ENCODE data around the gene NTPCR. TPM values are rescaled to one million over a fixed set of nuclear protein-coding genes. Genes with fewer than 3 reads are reported as not detected.

NTPCR gene
- total RNA-seq, 1 experiment from 2014 or later = 49.1 TPM

DNA sequence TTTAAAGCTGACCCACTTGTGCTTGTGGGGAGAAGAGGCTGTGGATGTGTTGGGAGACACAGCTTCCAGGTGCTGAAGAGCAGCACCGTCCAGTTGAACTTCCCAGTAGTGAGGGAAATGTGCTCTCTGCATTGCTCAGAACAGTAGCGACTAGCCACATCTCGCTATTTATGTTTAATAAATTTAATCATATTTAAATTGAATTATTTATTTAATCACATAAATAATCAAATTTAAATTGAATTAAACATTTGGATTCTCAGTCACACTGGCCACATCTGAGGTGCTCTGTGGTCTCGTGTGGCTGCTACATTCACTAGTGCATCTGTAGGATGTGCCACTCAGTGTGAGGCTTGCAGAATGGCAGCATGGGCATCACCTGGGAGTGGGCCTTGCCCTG is 20.1 kb downstream of the NTPCR start:
- Mint-ChIP-seq H3K27ac (ENCODE audit: unreplicated experiment) (no peak overlapping the region), H3K27me3 (ENCODE audit: insufficient read depth, unreplicated experiment) (no peaks in the 10 kb centered on the region), H3K4me1 (ENCODE audit: low read depth, unreplicated experiment) (no peaks in the 10 kb centered on the region), H3K36me3 (ENCODE audit: insufficient read depth, unreplicated experiment) (peaks cover 37% of the 10 kb centered on the region), H3K9me3 (ENCODE audit: unreplicated experiment) (peaks cover 34% of the 10 kb centered on the region), H3K4me3 (ENCODE audit: unreplicated experiment) (no peak overlapping the region)
- CTCF ChIA-PET = no interaction called here
- Histone ChIP-seq H3K27me3 (replicated peaks; ENCODE audit: control insufficient read depth, insufficient read depth, low read length) (no peaks in the 10 kb centered on the region), H3K4me3 (ENCODE audit: low read depth, low read length) (no peak overlapping the region), H3K9me3 (no peaks in the 10 kb centered on the region; the same call in 1 of the 2 replicates), H3K4me1 (no peaks in the 10 kb centered on the region), H3K36me3 (ENCODE audit: control insufficient read depth, insufficient read depth, low read length) (peaks cover 2% of the 10 kb centered on the region)
- BruUV-seq (replicated peaks) = no TSS peak
- intact Hi-C loops (cut with micrococcal nuclease; ENCODE audit: unreplicated experiment) = no loop called here
- DNase-seq = no peak
- POLR2A ChIA-PET = no interaction called here
- TF ChIP-seq, protein P1, sequence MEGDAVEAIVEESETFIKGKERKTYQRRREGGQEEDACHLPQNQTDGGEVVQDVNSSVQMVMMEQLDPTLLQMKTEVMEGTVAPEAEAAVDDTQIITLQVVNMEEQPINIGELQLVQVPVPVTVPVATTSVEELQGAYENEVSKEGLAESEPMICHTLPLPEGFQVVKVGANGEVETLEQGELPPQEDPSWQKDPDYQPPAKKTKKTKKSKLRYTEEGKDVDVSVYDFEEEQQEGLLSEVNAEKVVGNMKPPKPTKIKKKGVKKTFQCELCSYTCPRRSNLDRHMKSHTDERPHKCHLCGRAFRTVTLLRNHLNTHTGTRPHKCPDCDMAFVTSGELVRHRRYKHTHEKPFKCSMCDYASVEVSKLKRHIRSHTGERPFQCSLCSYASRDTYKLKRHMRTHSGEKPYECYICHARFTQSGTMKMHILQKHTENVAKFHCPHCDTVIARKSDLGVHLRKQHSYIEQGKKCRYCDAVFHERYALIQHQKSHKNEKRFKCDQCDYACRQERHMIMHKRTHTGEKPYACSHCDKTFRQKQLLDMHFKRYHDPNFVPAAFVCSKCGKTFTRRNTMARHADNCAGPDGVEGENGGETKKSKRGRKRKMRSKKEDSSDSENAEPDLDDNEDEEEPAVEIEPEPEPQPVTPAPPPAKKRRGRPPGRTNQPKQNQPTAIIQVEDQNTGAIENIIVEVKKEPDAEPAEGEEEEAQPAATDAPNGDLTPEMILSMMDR (IDR thresholded peaks at IDR 0.05; ENCODE audit: insufficient read depth in 1 of 2, low read depth in 1 of 2, low read length in 1 of 2, severe bottlenecking in 1 of 2, unreplicated experiment in 1 of 2) = no peak

DNA sequence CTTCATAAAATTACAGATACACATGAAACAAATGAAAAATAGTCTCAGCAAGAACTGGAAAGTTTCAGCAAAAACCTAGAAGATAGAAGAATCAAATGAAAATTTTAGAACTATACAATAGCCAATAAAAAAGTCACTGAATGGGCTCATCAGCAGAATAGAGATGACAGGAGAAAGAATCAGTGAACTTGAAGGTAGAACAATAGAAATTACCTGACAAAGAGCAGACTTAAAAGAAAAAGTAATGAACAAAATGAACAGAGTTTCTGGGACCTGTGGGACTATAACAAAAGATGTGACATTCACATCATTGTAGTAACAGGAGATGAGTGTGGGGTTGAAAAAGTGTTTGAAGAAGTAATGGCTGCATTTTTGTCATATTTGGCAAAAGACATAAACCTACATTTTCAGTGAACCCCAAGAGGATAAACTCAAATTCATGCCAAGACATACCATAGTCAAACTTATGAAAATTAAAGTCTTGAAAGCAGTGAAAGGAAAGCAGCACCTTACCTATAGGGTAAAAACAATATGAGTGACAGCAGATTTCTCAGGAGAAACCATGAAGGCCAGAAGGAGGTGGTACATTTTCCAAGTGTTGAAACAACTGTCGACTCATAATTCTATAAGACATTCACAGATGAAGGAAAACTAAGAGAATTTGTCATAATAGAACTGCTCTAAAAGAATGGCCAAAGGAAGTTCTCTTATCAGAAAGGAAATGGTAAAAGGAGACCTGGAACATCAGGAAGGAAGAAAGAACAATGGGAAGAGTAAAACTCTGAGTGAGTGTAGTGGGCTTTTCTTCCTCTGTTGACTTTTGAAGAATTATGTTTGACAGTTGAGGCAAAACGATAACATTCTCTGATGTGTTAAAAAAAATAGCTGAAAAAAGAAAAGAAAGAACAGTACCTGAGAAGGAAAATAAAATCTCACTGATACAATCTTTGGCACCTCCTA is 23.5 kb downstream of the NTPCR start:
- H3K4me1 Mint-ChIP-seq (ENCODE audit: low read depth, unreplicated experiment) = no peaks in the 10 kb centered on the region
- Histone ChIP-seq H3K36me3 (ENCODE audit: control insufficient read depth, insufficient read depth, low read length) (peaks cover 2% of the 10 kb centered on the region), H3K4me3 (ENCODE audit: low read depth, low read length) (no peak overlapping the region), H3K27me3 (replicated peaks; ENCODE audit: control insufficient read depth, insufficient read depth, low read length) (no peaks in the 10 kb centered on the region), H3K9me3 (no peaks in the 10 kb centered on the region; the same call in 1 of the 2 replicates), H3K4me1 (no peaks in the 10 kb centered on the region)
- no peak overlapping the region for H3K27ac Mint-ChIP-seq (ENCODE audit: unreplicated experiment)
- H3K4me3 Mint-ChIP-seq (ENCODE audit: unreplicated experiment) = no peak overlapping the region
- TF ChIP-seq, protein P1 (IDR thresholded peaks at IDR 0.05; ENCODE audit: insufficient read depth in 1 of 2, low read depth in 1 of 2, low read length in 1 of 2, severe bottlenecking in 1 of 2, unreplicated experiment in 1 of 2) = no peak
- H3K27me3 Mint-ChIP-seq (ENCODE audit: insufficient read depth, unreplicated experiment) = no peaks in the 10 kb centered on the region
- H3K9me3 Mint-ChIP-seq (ENCODE audit: unreplicated experiment) = peaks cover 34% of the 10 kb centered on the region
- no peak for DNase-seq
- H3K36me3 Mint-ChIP-seq (ENCODE audit: insufficient read depth, unreplicated experiment) = peaks cover 44% of the 10 kb centered on the region
- intact Hi-C loops (cut with micrococcal nuclease; ENCODE audit: unreplicated experiment) = no loop called here
- POLR2A ChIA-PET = no interaction called here
- no TSS peak for BruUV-seq (replicated peaks)
- CTCF ChIA-PET = no interaction called here

DNA sequence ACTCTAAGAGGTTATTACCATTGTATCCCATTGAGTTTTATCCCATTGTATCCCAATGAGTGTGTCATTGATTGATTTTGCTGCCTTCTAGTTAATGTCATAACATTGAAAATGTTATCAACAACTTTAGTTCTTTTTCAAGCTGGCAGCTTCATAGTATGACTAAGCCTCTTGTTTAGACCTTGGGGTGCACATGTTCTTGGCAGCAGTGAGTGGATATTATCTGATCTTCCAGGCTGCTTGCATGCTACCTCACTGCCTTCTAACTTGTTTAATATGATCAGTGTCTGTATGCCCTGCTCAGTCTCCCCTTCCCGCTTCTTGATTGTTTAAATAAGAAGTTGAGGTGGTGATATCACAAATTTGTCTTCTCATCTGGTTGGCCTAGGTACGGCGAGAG is 24.6 kb downstream of the NTPCR start:
- Mint-ChIP-seq H3K4me1 (ENCODE audit: low read depth, unreplicated experiment) (no peaks in the 10 kb centered on the region), H3K27me3 (ENCODE audit: insufficient read depth, unreplicated experiment) (no peaks in the 10 kb centered on the region), H3K27ac (ENCODE audit: unreplicated experiment) (no peak overlapping the region), H3K4me3 (ENCODE audit: unreplicated experiment) (no peak overlapping the region), H3K36me3 (ENCODE audit: insufficient read depth, unreplicated experiment) (peaks cover 44% of the 10 kb centered on the region), H3K9me3 (ENCODE audit: unreplicated experiment) (peaks cover 34% of the 10 kb centered on the region)
- Histone ChIP-seq H3K36me3 (ENCODE audit: control insufficient read depth, insufficient read depth, low read length) (peaks cover 2% of the 10 kb centered on the region; the same call in 1 of the 2 replicates), H3K27me3 (replicated peaks; ENCODE audit: control insufficient read depth, insufficient read depth, low read length) (no peaks in the 10 kb centered on the region), H3K4me1 (no peaks in the 10 kb centered on the region), H3K9me3 (no peaks in the 10 kb centered on the region; the same call in 1 of the 2 replicates), H3K4me3 (ENCODE audit: low read depth, low read length) (no peak overlapping the region)
- no peak for DNase-seq
- ChIA-PET POLR2A (no interaction called here), CTCF (no interaction called here)
- no TSS peak for BruUV-seq (replicated peaks)
- intact Hi-C loops (cut with micrococcal nuclease; ENCODE audit: unreplicated experiment) = no loop called here
- TF ChIP-seq, protein P1 (IDR thresholded peaks at IDR 0.05; ENCODE audit: insufficient read depth in 1 of 2, low read depth in 1 of 2, low read length in 1 of 2, severe bottlenecking in 1 of 2, unreplicated experiment in 1 of 2) = no peak
